Esophagus squamous epithelium (tissue), 5 donors: ENCODE results near the gene KCNJ9. TPM values are rescaled to one million over a fixed set of nuclear protein-coding genes. Genes with fewer than 3 reads are reported as not detected.
"Not testable (repeated sequence)": the region's sequence is repeated elsewhere in the genome, so short reads cannot be mapped to it uniquely, and the experiment has no call there.

Experiments
- DNase-seq: peaks from one replicate; lab custom pipeline; 2025; lab: John Stamatoyannopoulos, UW
- H3K27ac ChIP-seq, 4 donors: fragments of 200-600 bp; sonication (generic); one replicate each; pipeline ENCODE4 v1.5.1; 2016 to 2019; ENCODE audit warnings: mild to moderate bottlenecking in 1 of 4
- H3K27me3 ChIP-seq, 4 donors: fragments of 200-600 bp; sonication (generic); 1 replicate in 3 of 4; 2 replicates in 1 of 4; pipeline versions ENCODE4 v1.5.1 to v1.6.0; 2017 to 2021; ENCODE audit warnings: antibody characterized with exemption in 1 of 4
- H3K36me3 ChIP-seq, 3 donors: fragments of 200-600 bp; sonication (generic); one replicate each; pipeline ENCODE4 v1.5.1; 2016 to 2019
- H3K4me1 ChIP-seq, 3 donors: fragments of 200-600 bp; sonication (generic); one replicate each; pipeline ENCODE4 v1.5.1; 2017 to 2019
- H3K4me3 ChIP-seq, 4 donors: fragments of 200-600 bp; sonication (generic); 1 replicate in 3 of 4; 2 replicates in 1 of 4; pipeline ENCODE4 v1.5.1; 2016 to 2019; ENCODE audit warnings: mild to moderate bottlenecking in 2 of 4, moderate library complexity in 1 of 4
- H3K9me3 ChIP-seq, 3 donors: fragments of 200-600 bp; sonication (generic); one replicate each; pipeline ENCODE4 v1.5.1; 2016 to 2019
- POLR2A ChIP-seq, 4 donors: fragments of 450-650 bp; IDR thresholded peaks; one replicate each; pipeline ENCODE4 v1.6.1; 2017; ENCODE audit warnings: antibody characterized with exemption in 4 of 4, mild to moderate bottlenecking in 4 of 4, moderate library complexity in 3 of 4
- WGBS, 2 donors: methylation state at CpG; one replicate each; pipeline ENCODE4 v1.1.5; 2018; 5-methylcytosine and 5-hydroxymethylcytosine counted together
- intact Hi-C: fragments of 100-400 bp; cut with DNase I; formaldehyde crosslinking; loops from one replicate; pipeline ENCODE4 v1.15.0; 2022
- total RNA-seq, 4 donors: library from RNA; depleted of rRNA; stranded (reverse); fragments of >200 nt; gene quantifications; one replicate each; pipeline ENCODE4 v1.1.0, GENCODE V29; 2016
- TF ChIP-seq, protein P1 (sequence below), 6 experiments: fragments of 450-650 bp in 4 of 6; fragments of 200-600 bp in 2 of 6; sonication (generic) in 2 of 6; IDR thresholded peaks; one replicate each; pipeline ENCODE4 v1.5.1; 2016 to 2019; ENCODE audit warnings: antibody characterized with exemption in 6 of 6, mild to moderate bottlenecking in 4 of 6, moderate library complexity in 4 of 6
- donor health status: DM: yes; HTN: yes; CAD: no.

KCNJ9 gene
- total RNA-seq, 4 donors from 2014 or later: not detected

DNA sequence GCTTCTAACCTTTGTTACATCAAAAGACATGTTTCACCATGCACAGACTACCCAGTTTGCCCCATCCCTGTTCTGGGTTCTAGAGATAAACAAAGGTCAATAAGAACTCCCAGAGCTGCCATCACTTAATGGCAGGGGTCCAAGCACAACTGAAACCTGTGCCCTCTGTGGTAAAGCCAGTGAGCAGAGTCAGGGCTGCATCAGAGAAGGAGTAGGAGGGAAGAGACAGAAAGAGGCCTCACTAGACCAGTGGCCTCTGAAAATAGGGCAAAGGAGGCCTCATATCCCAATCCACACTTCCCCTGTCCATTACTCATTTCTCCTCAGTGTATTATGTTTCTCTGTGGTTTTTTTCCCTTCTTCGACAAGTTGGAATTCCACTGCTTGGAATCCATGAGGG, 44.4 kb downstream of the KCNJ9 start:
- Histone ChIP-seq H3K27me3 (no peaks in the 10 kb centered on the region), H3K4me1 (peaks cover 4 to 38% (median 17%) of the 10 kb centered on the region in 3 donors), H3K27ac (peak overlapping the region; percentile 36 to 77 (median 68)), H3K36me3 (peaks cover 0 to 6% (median 0%) of the 10 kb centered on the region in 3 donors), H3K4me3 (no peak overlapping the region), H3K9me3 (no peaks in the 10 kb centered on the region)
- no peak for TF ChIP-seq POLR2A (IDR thresholded peaks at IDR 0.05)
- TF ChIP-seq, protein P1, sequence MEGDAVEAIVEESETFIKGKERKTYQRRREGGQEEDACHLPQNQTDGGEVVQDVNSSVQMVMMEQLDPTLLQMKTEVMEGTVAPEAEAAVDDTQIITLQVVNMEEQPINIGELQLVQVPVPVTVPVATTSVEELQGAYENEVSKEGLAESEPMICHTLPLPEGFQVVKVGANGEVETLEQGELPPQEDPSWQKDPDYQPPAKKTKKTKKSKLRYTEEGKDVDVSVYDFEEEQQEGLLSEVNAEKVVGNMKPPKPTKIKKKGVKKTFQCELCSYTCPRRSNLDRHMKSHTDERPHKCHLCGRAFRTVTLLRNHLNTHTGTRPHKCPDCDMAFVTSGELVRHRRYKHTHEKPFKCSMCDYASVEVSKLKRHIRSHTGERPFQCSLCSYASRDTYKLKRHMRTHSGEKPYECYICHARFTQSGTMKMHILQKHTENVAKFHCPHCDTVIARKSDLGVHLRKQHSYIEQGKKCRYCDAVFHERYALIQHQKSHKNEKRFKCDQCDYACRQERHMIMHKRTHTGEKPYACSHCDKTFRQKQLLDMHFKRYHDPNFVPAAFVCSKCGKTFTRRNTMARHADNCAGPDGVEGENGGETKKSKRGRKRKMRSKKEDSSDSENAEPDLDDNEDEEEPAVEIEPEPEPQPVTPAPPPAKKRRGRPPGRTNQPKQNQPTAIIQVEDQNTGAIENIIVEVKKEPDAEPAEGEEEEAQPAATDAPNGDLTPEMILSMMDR (IDR thresholded peaks at IDR 0.05): no peak
- DNase-seq: no peak
- intact Hi-C loops: no loop called here
- WGBS, 2 donors: 77 to 81% methylated on average over 1 of the region's 1 CpG

DNA sequence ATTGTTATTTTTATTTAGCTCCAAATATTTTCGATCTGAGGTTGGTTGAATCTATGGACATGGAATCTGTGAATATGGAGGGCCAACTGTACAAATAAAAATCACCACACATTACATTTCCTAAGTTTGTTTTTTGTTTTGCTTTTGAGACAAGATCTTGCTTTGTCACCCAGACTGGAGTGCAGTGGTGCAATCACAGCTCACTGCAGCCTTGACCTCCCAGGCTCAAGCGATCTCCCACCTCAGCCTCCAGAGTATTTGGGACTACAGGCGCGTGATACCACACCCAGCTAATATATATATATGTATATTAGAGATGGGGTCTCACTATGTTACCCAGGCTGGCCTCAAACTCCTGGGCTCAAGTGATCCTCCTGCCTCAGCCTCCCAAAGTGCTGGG, 45.0 kb downstream of the KCNJ9 start:
- DNase-seq, intact Hi-C loops, H3K27me3 ChIP-seq, H3K36me3 ChIP-seq, H3K27ac ChIP-seq, H3K4me3 ChIP-seq, H3K9me3 ChIP-seq: not testable (repeated sequence)
- WGBS, 2 donors: 70 to 71% methylated on average over 4 of the region's 4 CpGs
- peaks cover 4 to 42% (median 17%) of the 10 kb centered on the region in 3 donors for H3K4me1 ChIP-seq

DNA sequence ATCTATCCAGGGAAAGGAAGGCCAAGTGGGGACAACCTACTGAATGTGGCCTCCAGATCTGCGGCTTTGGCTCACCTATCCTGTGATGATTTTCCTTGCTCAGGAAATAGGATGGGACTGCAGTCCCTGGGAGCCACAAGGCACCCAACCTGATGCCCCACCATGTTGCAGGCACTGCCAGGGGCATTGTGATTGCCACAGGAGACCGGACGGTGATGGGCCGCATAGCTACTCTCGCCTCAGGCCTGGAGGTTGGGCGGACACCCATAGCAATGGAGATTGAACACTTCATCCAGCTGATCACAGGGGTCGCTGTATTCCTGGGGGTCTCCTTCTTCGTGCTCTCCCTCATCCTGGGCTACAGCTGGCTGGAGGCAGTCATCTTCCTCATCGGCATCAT, 46.0 kb downstream of the KCNJ9 start:
- no peaks in the 10 kb centered on the region for H3K9me3 ChIP-seq
- intact Hi-C loops: no loop called here
- peaks cover 4 to 46% (median 17%) of the 10 kb centered on the region in 3 donors for H3K4me1 ChIP-seq
- no peak for DNase-seq
- peaks cover 0 to 6% (median 0%) of the 10 kb centered on the region in 3 donors for H3K36me3 ChIP-seq
- H3K27me3 ChIP-seq: no peaks in the 10 kb centered on the region
- 96 to 97% methylated on average over 4 to 8 of the region's 9 CpGs for WGBS, 2 donors
- peak overlapping the region in 3 of 4 donors; percentile 34 to 80 (median 48) for H3K27ac ChIP-seq
- TF ChIP-seq, protein P1 (IDR thresholded peaks at IDR 0.05): no peak
- TF ChIP-seq POLR2A (IDR thresholded peaks at IDR 0.05): no peak
- H3K4me3 ChIP-seq: no peak overlapping the region

DNA sequence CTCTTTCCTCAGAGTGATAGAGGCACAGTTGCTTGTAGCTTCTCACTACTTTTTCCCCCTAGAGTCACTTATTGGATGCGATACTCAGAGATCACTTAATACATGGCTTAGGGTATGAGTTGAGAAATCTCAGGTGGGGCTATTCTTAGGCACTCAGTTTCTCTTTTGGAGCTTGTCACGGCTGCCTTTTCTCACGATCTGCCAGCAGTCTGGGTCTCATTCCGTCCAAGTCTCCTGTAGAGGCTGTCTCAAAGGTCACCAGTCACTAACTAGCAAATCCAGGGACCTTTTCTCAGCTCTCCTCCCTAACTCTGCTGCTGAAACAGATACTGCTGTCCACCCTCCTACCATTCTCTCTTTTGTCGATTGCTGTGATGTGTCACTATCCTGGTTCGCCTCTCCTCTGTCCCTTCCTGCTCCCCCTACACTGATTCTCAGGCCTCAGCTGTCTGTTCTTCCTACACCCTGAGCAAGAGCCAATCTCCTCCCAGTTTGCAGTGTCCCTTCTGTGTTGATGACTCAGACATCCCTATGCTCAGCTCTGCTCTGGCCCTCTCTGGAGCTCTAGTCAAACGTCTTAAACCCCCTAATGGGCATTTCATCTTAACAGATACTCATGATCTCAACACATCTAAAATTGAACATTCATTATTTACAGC, 46.7 kb downstream of the KCNJ9 start:
- intact Hi-C loops: no loop called here

DNA sequence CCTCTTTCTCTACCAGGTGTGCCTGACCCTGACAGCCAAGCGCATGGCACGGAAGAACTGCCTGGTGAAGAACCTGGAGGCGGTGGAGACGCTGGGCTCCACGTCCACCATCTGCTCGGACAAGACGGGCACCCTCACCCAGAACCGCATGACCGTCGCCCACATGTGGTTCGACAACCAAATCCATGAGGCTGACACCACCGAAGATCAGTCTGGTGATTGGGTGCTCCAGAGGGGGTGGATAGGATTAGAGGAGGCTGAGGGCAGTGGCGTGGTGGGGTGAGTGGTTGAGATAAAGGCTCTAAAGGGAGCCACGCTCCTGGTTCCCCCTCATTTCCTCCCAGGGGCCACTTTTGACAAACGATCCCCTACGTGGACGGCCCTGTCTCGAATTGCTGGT, 47.3 kb downstream of the KCNJ9 start:
- DNase-seq: no peak
- peaks cover 4 to 38% (median 17%) of the 10 kb centered on the region in 3 donors for H3K4me1 ChIP-seq
- intact Hi-C loops: no loop called here
- H3K9me3 ChIP-seq: no peaks in the 10 kb centered on the region
- H3K4me3 ChIP-seq: no peak overlapping the region
- TF ChIP-seq POLR2A (IDR thresholded peaks at IDR 0.05): no peak
- TF ChIP-seq, protein P1 (IDR thresholded peaks at IDR 0.05): no peak
- no peaks in the 10 kb centered on the region for H3K27me3 ChIP-seq
- H3K36me3 ChIP-seq: peaks cover 0 to 6% (median 0%) of the 10 kb centered on the region in 3 donors
- 87 to 94% methylated on average over 8 to 17 of the region's 18 CpGs for WGBS, 2 donors
- peak overlapping the region in 3 of 4 donors; percentile 34 to 80 (median 48) for H3K27ac ChIP-seq

More for the DNA sequence above, 46.7 kb downstream of the KCNJ9 start:
- no peak for TF ChIP-seq POLR2A (IDR thresholded peaks at IDR 0.05)
- TF ChIP-seq, protein P1 (IDR thresholded peaks at IDR 0.05): no peak
- H3K9me3 ChIP-seq: no peaks in the 10 kb centered on the region
- WGBS, 2 donors: 68% methylated on average over 7 of the region's 7 CpGs
- peaks cover 4 to 44% (median 17%) of the 10 kb centered on the region in 3 donors for H3K4me1 ChIP-seq
- H3K27ac ChIP-seq: peak overlapping the region in 3 of 4 donors; percentile 34 to 80 (median 48)
- H3K27me3 ChIP-seq: no peaks in the 10 kb centered on the region
- DNase-seq: no peak
- peaks cover 0 to 6% (median 0%) of the 10 kb centered on the region in 3 donors for H3K36me3 ChIP-seq
- H3K4me3 ChIP-seq: no peak overlapping the region
